Dendritic cell treated with granulocyte-macrophage colony-stimulating factor and Interleukin-4, amounts not matched to agents 40 ng/mL and 50 ng/mL, for 4 days (primary cell): Measurements from ENCODE around the gene SOX9.
"Not testable (repeated sequence)": the region's sequence is repeated elsewhere in the genome, so short reads cannot be mapped to it uniquely, and the experiment has no call there.

Experiments used
- H3K27ac Mint-ChIP-seq: one replicate; pipeline ENCODE4 v1.8.0; 2022; ENCODE audit warnings: mild to moderate bottlenecking, mixed read lengths
- H3K27me3 Mint-ChIP-seq: one replicate; pipeline ENCODE4 v1.8.0; 2022; ENCODE audit warnings: mild to moderate bottlenecking, mixed read lengths
- H3K36me3 Mint-ChIP-seq: one replicate; pipeline ENCODE4 v1.8.0; 2022; ENCODE audit warnings: low read depth, mixed read lengths
- H3K4me1 Mint-ChIP-seq: one replicate; pipeline ENCODE4 v1.8.0; 2022; ENCODE audit warnings: low read depth, mixed read lengths
- H3K4me3 Mint-ChIP-seq: one replicate; pipeline ENCODE4 v1.8.0; 2022; ENCODE audit warnings: mild to moderate bottlenecking, moderate library complexity, mixed read lengths
- H3K9me3 Mint-ChIP-seq: one replicate; pipeline ENCODE4 v1.8.0; 2022; ENCODE audit warnings: mixed read lengths
- intact Hi-C: fragments of 100-400 bp; cut with micrococcal nuclease; formaldehyde crosslinking; loops from one replicate; pipeline ENCODE4 v1.15.0; 2022

SOX9 gene

DNA sequence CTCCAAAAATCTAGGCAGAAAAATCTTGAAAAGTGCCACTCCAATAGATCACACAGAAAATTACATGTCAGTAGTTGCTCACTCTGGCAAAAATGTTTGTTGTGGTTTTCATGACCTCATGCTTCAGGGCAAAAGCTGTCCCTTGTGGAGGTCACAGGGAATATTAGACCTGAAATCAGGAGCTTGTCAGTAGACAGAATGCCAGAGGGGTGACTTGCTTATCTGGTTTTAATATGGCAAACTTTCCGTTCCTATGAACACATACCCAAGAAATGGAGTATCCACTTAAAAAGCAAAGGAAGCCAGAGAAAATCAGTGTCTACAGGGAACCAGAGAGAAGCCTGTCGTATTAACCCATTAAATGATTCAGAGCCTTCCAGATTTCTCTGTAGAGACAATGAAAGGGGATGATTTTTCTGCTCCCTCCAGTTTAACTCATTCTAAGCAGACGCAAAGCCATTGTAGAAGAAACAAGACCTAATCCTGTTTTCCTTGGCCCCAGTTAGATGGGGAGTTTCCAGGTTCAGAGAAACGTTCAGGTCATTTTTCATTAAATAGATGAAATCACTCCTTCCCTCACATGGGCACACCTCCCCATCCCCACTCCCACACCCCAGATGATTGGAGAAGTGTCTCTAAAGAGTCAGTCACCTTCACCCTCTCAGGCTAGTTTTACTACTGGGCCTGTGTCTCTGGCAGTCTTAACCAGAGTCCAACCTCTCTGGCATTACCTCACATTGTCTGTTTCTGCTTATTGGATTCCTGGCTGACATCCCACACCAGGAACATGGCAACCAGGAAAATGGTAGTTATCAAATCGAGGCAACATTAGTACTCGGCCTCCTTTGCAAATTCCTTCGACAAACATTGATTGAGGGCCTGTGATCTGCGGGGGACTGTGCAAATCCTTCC, 6.0 kb downstream of the SOX9 start:
- Mint-ChIP-seq H3K9me3 (no peaks in the 10 kb centered on the region), H3K27ac (no peak overlapping the region), H3K4me1 (peaks cover 3% of the 10 kb centered on the region), H3K4me3 (no peak overlapping the region), H3K27me3 (peaks cover 39% of the 10 kb centered on the region), H3K36me3 (no peaks in the 10 kb centered on the region)
- intact Hi-C loops = no loop called here

DNA sequence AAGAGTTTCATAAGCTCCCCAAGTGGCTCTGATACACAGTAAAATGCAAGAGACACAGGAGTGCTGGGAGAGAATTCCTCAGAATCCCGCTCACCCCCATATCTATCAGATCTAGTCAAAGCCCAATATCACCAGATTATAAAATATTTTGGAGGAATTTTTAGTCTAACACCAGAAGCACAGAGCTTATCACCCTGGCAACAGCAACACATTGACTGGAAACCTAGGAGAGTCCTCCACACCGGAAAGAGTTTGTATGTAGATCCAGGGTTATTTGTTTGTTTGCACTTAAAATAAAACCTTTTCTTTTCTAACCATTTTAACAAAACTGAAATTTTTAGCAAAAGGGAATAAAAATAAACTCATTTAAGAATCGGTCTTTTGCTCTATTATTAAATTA, 7.2 kb downstream of the SOX9 start:
- Mint-ChIP-seq H3K4me1 (no peaks in the 10 kb centered on the region), H3K27ac (no peak overlapping the region), H3K9me3 (no peaks in the 10 kb centered on the region), H3K4me3 (no peak overlapping the region), H3K27me3 (peaks cover 28% of the 10 kb centered on the region), H3K36me3 (no peaks in the 10 kb centered on the region)
- intact Hi-C loops = no loop called here

DNA sequence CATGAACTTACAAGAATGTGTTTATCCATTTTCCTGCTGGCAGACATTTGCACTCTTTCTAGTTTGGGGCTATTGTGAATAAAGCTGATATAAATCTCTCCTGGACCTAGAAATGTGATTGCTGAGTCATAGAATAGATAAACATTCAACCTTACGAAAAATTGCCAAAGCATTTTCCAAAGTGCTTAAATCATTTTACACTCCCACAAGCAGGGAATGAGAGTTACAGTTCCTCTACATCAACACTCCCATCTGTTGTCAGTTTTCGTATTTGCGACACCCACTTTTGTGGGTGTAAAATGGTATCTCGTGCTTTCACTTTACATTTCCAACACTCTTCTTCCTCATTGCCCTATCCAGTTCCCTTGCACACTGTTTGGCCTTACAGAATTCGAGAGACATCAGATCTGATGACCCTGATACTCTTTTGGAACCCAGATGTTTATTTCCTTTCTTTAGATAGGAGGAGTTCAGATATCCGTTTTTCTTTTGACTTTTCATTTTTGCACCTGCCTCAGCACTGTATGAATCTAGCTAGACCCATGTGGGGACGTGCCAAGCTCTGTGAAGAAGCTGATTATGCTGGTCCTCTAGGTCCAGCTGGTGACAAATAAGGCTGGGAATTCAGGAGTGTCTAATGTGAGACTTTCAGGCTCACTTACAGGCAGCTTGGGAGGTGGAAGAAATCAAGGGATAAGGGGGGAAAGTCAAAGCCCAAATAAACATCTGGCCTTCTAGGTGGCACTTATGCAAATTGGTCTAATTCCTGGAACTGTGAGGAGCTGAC, 14.0 kb downstream of the SOX9 start:
- Mint-ChIP-seq H3K9me3 (no peaks in the 10 kb centered on the region), H3K27ac (no peak overlapping the region), H3K27me3 (peaks cover 3% of the 10 kb centered on the region), H3K36me3 (no peaks in the 10 kb centered on the region), H3K4me3 (no peak overlapping the region), H3K4me1 (no peaks in the 10 kb centered on the region)
- intact Hi-C loops = no loop called here

DNA sequence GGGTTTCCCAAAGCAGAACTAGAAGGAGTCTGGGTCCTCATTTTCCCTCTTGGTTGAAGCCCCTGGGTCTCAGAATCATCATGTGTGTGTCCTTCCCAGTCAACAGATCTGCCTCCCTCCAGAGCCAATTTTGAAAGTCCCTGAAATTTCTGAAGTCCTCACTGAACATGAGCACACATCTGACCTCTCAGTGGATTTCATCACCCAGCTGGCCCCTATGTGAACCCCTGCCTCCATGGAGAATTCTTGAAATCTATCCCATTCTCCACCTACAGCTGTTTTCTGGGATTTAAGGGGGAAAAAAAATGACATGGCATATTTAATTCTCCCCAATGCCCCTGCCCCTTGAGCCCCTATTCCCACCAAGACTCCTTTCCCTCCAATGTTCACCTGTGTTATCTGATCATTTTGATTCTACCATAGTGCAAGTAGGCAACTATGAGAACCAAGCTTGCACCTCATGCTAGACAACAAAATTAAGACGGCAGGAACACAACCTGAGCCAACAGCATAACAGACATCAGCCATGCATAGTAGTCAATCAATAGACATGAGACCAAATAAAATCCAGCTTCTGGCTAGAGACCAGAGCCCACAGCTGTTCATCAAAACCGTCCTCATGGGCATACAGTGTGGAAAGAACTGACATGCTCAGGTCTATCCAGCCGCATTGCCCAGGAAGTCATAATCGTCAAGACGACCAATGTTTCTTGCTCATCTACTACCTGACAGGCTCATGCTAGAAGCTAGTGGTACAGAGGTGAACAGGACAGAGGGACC, 14.9 kb downstream of the SOX9 start:
- no peaks in the 10 kb centered on the region for H3K9me3 Mint-ChIP-seq
- peaks cover 3% of the 10 kb centered on the region for H3K27me3 Mint-ChIP-seq

DNA sequence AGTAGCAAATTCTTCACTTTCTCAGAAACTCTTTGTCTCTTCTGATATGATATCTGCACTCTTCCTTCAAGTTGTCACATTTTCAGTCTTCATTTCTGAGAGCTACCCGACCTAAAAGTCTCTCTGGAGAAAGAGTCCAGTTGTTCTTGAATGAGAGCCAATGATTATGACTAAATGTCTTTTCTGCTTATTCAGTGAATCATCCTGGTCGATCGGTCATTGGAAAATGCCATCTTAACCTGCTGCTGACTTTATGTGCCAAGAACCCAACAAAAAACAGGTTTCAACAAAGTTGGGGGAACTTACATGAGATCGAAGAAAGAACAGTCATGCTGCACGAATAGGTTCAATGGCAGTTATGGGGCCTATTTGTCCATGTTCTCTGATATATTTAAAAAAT, 15.9 kb downstream of the SOX9 start:
- intact Hi-C loops = no loop called here
- Mint-ChIP-seq H3K27ac (no peak overlapping the region), H3K4me1 (no peaks in the 10 kb centered on the region), H3K36me3 (no peaks in the 10 kb centered on the region), H3K4me3 (no peak overlapping the region), H3K27me3 (peaks cover 3% of the 10 kb centered on the region), H3K9me3 (no peaks in the 10 kb centered on the region)

More for the DNA sequence above, 14.9 kb downstream of the SOX9 start:
- Mint-ChIP-seq H3K4me3 (no peak overlapping the region), H3K27ac (no peak overlapping the region), H3K4me1 (no peaks in the 10 kb centered on the region), H3K36me3 (no peaks in the 10 kb centered on the region)
- intact Hi-C loops = no loop called here

DNA sequence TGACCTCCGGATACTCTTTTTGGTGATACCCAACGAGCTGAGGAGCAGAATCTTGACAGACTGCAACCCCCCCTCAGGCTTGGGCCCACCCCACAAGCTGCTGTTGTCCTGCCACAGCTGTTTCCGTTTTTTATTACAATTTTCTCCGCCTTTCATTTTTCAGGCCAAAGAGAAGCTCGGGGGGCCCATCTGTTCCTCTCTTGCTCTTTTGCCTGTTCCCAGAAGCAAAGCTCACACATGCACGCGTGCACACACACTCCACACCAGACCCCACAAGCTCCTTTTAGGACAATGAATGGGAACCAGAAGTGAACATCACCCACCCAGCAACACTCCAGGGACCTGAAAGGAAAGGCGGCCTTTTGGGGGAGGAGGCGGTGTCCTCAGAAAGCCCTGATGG, 16.3 kb downstream of the SOX9 start:
- Mint-ChIP-seq H3K4me3 (no peak overlapping the region), H3K27me3 (peaks cover 3% of the 10 kb centered on the region), H3K9me3 (no peaks in the 10 kb centered on the region), H3K4me1 (no peaks in the 10 kb centered on the region), H3K27ac (no peak overlapping the region), H3K36me3 (no peaks in the 10 kb centered on the region)
- intact Hi-C loops = no loop called here

DNA sequence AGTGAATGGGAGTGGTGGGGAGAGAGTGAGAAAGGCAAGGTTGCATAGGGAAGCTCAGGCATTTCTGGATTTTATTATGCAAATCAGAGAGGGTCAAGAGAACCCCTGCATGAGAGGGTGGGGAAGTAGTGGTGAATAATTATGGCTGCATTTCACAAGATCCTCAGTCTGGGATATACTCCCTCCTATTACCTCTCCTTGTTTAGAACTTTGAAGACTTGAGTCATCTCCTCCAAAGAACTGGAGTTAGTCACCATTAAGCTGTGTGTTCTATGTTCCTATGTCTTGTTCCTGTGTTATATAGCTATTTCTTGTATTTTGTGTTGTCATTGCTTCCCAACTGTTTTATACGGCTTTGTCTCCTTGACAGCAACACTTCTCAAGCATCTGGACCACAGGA, 18.4 kb downstream of the SOX9 start:
- intact Hi-C loops = no loop called here
- Mint-ChIP-seq H3K27me3 (peaks cover 3% of the 10 kb centered on the region), H3K4me3 (no peak overlapping the region), H3K4me1 (no peaks in the 10 kb centered on the region), H3K27ac (no peak overlapping the region), H3K36me3 (no peaks in the 10 kb centered on the region), H3K9me3 (no peaks in the 10 kb centered on the region)

DNA sequence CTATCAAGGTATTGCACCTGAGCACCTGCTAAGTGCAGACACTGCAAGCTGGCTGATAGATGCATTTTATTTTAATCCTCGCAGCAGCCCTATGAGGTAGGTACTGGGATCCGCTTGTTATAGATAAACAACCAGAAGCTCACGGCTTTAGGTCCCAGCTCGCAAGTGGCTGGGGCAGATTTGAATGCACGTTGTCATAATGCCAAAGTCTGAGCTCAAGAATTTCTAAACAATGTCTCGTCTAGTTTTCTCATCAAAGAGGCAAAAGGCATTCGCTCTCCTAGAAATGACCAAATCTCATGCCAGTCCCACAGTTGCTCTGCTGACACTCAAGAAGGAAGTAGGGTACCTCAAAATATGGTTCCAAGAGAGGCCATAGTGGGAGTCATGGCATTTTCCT, 20.5 kb downstream of the SOX9 start:
- Mint-ChIP-seq H3K27ac (no peak overlapping the region), H3K36me3 (no peaks in the 10 kb centered on the region), H3K4me1 (no peaks in the 10 kb centered on the region), H3K9me3 (peaks cover 9% of the 10 kb centered on the region), H3K27me3 (no peaks in the 10 kb centered on the region), H3K4me3 (no peak overlapping the region)
- intact Hi-C loops = no loop called here

DNA sequence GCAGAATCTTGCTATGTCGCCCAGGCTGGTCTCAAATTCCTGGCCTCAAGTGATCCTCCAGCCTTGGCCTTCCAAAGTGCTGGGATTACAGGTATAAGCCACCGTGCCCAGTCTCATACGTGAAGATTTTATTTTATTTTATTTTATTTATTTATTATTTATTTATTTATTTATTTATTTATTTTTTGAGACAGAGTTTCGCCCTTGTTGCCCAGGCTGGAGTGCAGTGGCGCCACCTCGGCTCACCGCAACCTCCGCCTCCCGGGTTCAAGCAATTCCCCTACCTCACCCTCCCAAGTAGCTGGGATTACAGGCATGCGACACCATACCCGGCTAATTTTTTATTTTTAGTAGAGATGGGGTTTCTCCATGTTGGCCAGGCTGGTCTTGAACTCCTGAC, 21.3 kb downstream of the SOX9 start:
- intact Hi-C loops, H3K27ac Mint-ChIP-seq, H3K4me3 Mint-ChIP-seq, H3K4me1 Mint-ChIP-seq, H3K27me3 Mint-ChIP-seq, H3K36me3 Mint-ChIP-seq: not testable (repeated sequence)
- H3K9me3 Mint-ChIP-seq = peaks cover 16% of the 10 kb centered on the region

DNA sequence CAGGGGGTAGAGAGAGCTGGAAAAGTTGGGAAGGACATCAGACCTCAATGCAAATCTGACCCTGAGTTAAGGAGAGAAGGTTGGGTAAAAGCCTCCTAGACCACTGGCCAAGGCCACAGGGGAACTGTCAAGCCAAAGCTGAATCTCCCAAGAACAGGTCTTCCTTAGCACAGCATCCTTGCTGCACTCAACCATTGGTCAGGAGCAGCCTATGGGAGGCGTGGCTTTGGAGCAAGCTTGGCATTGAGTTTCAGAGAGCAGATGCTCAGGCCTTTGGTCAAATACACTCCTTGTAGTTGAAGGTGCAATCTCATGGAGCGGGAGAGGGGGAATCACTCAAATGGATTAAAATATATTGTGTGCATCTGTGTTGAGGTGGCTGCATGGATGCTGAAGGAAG, 21.8 kb downstream of the SOX9 start:
- H3K27ac Mint-ChIP-seq = no peak overlapping the region
- intact Hi-C loops = no loop called here
- H3K4me1 Mint-ChIP-seq = no peaks in the 10 kb centered on the region
- no peaks in the 10 kb centered on the region for H3K36me3 Mint-ChIP-seq
- peaks cover 20% of the 10 kb centered on the region for H3K9me3 Mint-ChIP-seq
- H3K27me3 Mint-ChIP-seq = no peaks in the 10 kb centered on the region
- H3K4me3 Mint-ChIP-seq = no peak overlapping the region

DNA sequence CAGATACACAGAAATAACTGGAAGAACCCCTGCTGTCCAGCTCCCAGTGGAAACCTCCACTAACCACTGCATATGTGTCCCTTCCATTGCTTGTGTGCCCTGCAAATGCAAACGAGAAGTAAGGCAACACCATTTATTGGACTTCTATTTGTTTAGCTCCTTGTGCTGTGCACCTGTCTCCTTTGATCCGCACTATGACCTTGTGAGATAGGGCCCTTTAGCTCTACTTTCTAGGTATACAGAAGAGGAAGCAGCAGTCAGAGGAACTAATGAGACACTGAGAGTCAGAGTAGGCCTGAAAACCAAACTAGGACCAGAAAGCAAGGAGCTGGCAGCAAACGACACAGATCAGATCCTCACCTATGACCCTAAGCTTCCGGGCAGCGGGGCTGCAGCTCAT, 22.4 kb downstream of the SOX9 start:
- Mint-ChIP-seq H3K4me1 (no peaks in the 10 kb centered on the region), H3K27ac (no peak overlapping the region), H3K36me3 (no peaks in the 10 kb centered on the region), H3K27me3 (no peaks in the 10 kb centered on the region), H3K4me3 (no peak overlapping the region), H3K9me3 (peaks cover 20% of the 10 kb centered on the region)
- intact Hi-C loops = no loop called here

DNA sequence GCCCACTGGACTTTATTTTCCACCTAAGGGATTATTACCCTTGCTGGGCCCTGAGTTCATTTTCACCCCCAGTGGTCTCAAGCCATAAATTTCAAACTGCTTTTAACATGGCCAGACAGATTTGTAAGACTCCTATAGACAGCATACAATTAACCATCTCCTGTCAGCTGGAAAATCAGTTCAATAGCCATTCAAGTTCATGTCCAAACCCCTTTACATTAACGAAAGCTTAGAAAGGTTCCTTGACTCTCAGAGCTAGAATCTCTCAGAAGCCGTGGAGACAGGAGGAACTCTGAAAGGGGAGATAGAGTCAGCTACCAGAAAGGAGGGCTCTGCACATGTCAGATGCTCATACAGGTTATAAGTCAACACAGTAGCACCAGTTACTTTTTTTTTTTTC, 23.3 kb downstream of the SOX9 start:
- H3K9me3 Mint-ChIP-seq = peaks cover 20% of the 10 kb centered on the region
- no peaks in the 10 kb centered on the region for H3K4me1 Mint-ChIP-seq
- no peaks in the 10 kb centered on the region for H3K27me3 Mint-ChIP-seq
- no peak overlapping the region for H3K4me3 Mint-ChIP-seq
- H3K27ac Mint-ChIP-seq = no peak overlapping the region
- intact Hi-C loops = no loop called here
- no peaks in the 10 kb centered on the region for H3K36me3 Mint-ChIP-seq

DNA sequence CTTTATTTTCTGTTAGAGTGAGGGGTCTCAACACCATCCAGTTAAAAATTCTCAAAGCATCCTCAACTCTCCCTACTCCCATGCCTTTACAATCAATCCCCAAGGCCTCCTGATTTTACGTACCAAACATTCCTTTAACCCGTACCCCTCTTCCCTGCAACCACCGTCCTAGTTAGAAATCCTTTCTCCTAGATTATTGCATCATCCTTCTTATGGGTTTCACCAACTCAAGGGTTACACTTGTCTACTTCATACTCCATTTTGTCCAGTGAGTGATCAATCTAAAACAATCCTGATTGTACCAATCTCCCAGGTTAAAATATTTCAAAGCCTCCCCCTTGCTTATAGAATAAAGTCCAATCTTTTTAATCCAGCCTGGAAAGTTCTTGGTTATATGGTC, 24.7 kb downstream of the SOX9 start:
- H3K4me3 Mint-ChIP-seq = no peak overlapping the region
- no peak overlapping the region for H3K27ac Mint-ChIP-seq
- H3K4me1 Mint-ChIP-seq = no peaks in the 10 kb centered on the region
- no peaks in the 10 kb centered on the region for H3K36me3 Mint-ChIP-seq
- intact Hi-C loops = no loop called here
- peaks cover 20% of the 10 kb centered on the region for H3K9me3 Mint-ChIP-seq
- H3K27me3 Mint-ChIP-seq = no peaks in the 10 kb centered on the region

DNA sequence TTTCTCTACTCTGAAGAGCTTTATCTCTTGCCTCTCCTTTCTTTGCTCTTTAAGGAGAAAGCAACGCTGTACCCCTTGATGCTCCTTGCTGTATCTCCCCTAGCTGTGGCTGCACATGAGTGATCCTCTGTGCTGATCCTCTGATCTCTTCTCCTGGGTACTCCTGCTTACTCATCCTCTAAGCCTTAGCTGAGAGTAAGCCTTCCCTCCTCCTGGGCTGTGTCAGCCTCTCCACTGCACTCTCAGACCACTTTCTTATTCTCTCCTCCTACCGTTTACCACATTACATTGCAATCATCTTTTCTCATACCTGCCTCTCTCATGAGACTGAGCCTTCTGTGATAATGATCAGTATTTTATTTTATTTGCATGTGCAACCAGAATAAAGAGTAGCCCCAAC, 25.1 kb downstream of the SOX9 start:
- no peak overlapping the region for H3K4me3 Mint-ChIP-seq
- peaks cover 20% of the 10 kb centered on the region for H3K9me3 Mint-ChIP-seq
- intact Hi-C loops = no loop called here
- H3K36me3 Mint-ChIP-seq = no peaks in the 10 kb centered on the region
- no peaks in the 10 kb centered on the region for H3K4me1 Mint-ChIP-seq
- no peak overlapping the region for H3K27ac Mint-ChIP-seq
- no peaks in the 10 kb centered on the region for H3K27me3 Mint-ChIP-seq
